MM.1S (cell line): Measurements from ENCODE around the gene CDH22.

Experiments used
- DNase-seq: peaks from one replicate; pipeline ENCODE4 v3.0.0-alpha.2; 2015
- H2AFZ ChIP-seq: fragments of 300-600 bp; sonication (generic); 2 replicates; pipeline ENCODE4 v1.6.0; 2016; ENCODE audit warnings: antibody characterized with exemption, low read length
- H3F3A ChIP-seq: fragments of 300-600 bp; sonication (generic); 2 replicates; pipeline ENCODE4 v1.6.1; 2016; ENCODE audit warnings: mild to moderate bottlenecking, antibody characterized with exemption, low read length, moderate library complexity, mixed read lengths; ENCODE audit not compliant: insufficient read depth
- H3K27ac ChIP-seq: fragments of 300-600 bp; sonication (generic); 2 replicates; pipeline ENCODE4 v1.5.1; 2016; ENCODE audit warnings: mild to moderate bottlenecking, low read length
- H3K27me3 ChIP-seq: fragments of 300-600 bp; sonication (generic); replicated peaks from 2 replicates; pipeline ENCODE4 v1.6.0; 2016; ENCODE audit warnings: low read length; ENCODE audit not compliant: insufficient read depth
- H3K36me3 ChIP-seq: fragments of 300-600 bp; sonication (generic); replicated peaks from 2 replicates; pipeline ENCODE4 v1.6.1; 2016; ENCODE audit warnings: mild to moderate bottlenecking, low read length, mixed read lengths; ENCODE audit not compliant: insufficient read depth
- H3K4me1 ChIP-seq: fragments of 300-600 bp; sonication (generic); 2 replicates; pipeline ENCODE4 v1.6.1; 2016; ENCODE audit warnings: low read length, mixed read lengths
- H3K4me2 ChIP-seq: fragments of 300-600 bp; sonication (generic); 2 replicates; pipeline ENCODE4 v1.6.0; 2016; ENCODE audit warnings: low read depth, low read length
- H3K4me3 ChIP-seq: fragments of 300-600 bp; sonication (generic); 2 replicates; pipeline ENCODE4 v1.5.1; 2016; ENCODE audit warnings: low read length, mixed read lengths
- H3K79me2 ChIP-seq: fragments of 300-600 bp; sonication (generic); 2 replicates; pipeline ENCODE4 v1.6.1; 2016; ENCODE audit warnings: mixed run types, low read length, mixed read lengths
- H3K9ac ChIP-seq: fragments of 300-600 bp; sonication (generic); 2 replicates; pipeline ENCODE4 v1.6.1; 2016; ENCODE audit warnings: low read length, mixed read lengths
- H3K9me2 ChIP-seq: fragments of 300-600 bp; sonication (generic); replicated peaks from 2 replicates; pipeline ENCODE4 v1.6.1; 2016; ENCODE audit warnings: mild to moderate bottlenecking, low read length, mixed read lengths; ENCODE audit not compliant: insufficient read depth
- H3K9me3 ChIP-seq: fragments of 300-600 bp; sonication (generic); replicated peaks from 2 replicates; pipeline ENCODE4 v1.6.1; 2016; ENCODE audit warnings: mild to moderate bottlenecking, low read length, mixed read lengths; ENCODE audit not compliant: insufficient read depth
- H4K20me1 ChIP-seq: fragments of 300-600 bp; sonication (generic); 2 replicates; pipeline ENCODE4 v1.6.1; 2016; ENCODE audit warnings: mild to moderate bottlenecking, low read length, moderate library complexity, mixed read lengths; ENCODE audit not compliant: insufficient read depth
- EZH2 ChIP-seq: fragments of 300-600 bp; sonication (generic); optimal IDR thresholded peaks from 2 replicates; pipeline ENCODE3; 2017; ENCODE audit warnings: low read depth, mild to moderate bottlenecking, antibody characterized with exemption, low read length, mixed read lengths
- EZH2phosphoT487 ChIP-seq: fragments of 300-600 bp; sonication (generic); IDR thresholded peaks from 2 replicates; pipeline ENCODE4 v1.6.1; 2018; ENCODE audit warnings: antibody characterized with exemption, low read length
- TF ChIP-seq, protein P1 (sequence below): fragments of 300-600 bp; sonication (generic); IDR thresholded peaks from 2 replicates; pipeline ENCODE4 v1.5.1; 2016; ENCODE audit warnings: antibody characterized with exemption, low read length, mixed read lengths

The CDH22 gene

GRCh38 chr20:46172455-46172854 lies 135.8 kb downstream of the CDH22 start:
- Histone ChIP-seq H3K79me2 (no peaks in the 10 kb centered on the region), H3K9me3 (no peaks in the 10 kb centered on the region), H3K27ac (no peak overlapping the region), H3K4me1 (no peaks in the 10 kb centered on the region), H4K20me1 (no peaks in the 10 kb centered on the region), H3K9ac (no peak overlapping the region), H3K27me3 (peaks cover 93% of the 10 kb centered on the region), H3K4me3 (no peak overlapping the region), H3F3A (no peaks in the 10 kb centered on the region), H2AFZ (no peak overlapping the region), H3K9me2 (no peaks in the 10 kb centered on the region), H3K4me2 (no peak overlapping the region), H3K36me3 (no peaks in the 10 kb centered on the region)
- no peak for DNase-seq
- TF ChIP-seq EZH2: no peak
- TF ChIP-seq EZH2phosphoT487: no peak
- TF ChIP-seq, protein P1, sequence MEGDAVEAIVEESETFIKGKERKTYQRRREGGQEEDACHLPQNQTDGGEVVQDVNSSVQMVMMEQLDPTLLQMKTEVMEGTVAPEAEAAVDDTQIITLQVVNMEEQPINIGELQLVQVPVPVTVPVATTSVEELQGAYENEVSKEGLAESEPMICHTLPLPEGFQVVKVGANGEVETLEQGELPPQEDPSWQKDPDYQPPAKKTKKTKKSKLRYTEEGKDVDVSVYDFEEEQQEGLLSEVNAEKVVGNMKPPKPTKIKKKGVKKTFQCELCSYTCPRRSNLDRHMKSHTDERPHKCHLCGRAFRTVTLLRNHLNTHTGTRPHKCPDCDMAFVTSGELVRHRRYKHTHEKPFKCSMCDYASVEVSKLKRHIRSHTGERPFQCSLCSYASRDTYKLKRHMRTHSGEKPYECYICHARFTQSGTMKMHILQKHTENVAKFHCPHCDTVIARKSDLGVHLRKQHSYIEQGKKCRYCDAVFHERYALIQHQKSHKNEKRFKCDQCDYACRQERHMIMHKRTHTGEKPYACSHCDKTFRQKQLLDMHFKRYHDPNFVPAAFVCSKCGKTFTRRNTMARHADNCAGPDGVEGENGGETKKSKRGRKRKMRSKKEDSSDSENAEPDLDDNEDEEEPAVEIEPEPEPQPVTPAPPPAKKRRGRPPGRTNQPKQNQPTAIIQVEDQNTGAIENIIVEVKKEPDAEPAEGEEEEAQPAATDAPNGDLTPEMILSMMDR: no peak

GRCh38 chr20:46171909-46172308 lies 136.4 kb downstream of the CDH22 start:
- peaks cover 93% of the 10 kb centered on the region for H3K27me3 ChIP-seq
- DNase-seq: no peak
- H3F3A ChIP-seq: no peaks in the 10 kb centered on the region
- no peaks in the 10 kb centered on the region for H3K4me1 ChIP-seq
- no peak overlapping the region for H3K4me3 ChIP-seq
- no peaks in the 10 kb centered on the region for H3K36me3 ChIP-seq
- no peak overlapping the region for H3K9ac ChIP-seq
- TF ChIP-seq EZH2phosphoT487: no peak
- no peak for TF ChIP-seq EZH2
- TF ChIP-seq, protein P1: no peak
- no peaks in the 10 kb centered on the region for H4K20me1 ChIP-seq
- H3K4me2 ChIP-seq: no peak overlapping the region
- H3K27ac ChIP-seq: no peak overlapping the region
- H3K79me2 ChIP-seq: no peaks in the 10 kb centered on the region
- H2AFZ ChIP-seq: no peak overlapping the region
- no peaks in the 10 kb centered on the region for H3K9me2 ChIP-seq
- no peaks in the 10 kb centered on the region for H3K9me3 ChIP-seq

DNA sequence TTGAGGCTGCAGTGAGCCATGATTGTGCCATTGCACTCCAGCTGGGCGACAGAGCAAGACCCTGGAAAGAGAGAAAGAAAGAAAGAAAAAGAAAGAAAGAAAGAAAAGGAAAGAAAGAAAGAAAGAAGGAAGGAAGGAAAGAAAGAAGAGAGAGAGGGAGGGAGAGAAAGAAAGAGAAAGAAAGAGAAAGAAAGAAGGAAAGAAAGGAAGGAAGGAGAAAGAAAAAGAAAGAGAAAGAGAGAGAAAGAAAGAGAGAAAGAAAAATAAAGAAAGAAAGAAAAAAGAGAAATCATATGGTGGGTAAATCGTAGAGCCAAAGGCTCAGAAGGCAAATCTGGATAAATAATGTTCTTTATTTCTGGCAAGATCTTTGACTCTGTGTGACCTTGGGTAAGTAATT lies 136.8 kb downstream of the CDH22 start:
- no peak overlapping the region for H2AFZ ChIP-seq
- TF ChIP-seq, protein P1: no peak
- no peak for TF ChIP-seq EZH2phosphoT487
- no peak for TF ChIP-seq EZH2
- H3K27ac ChIP-seq: no peak overlapping the region
- DNase-seq: no peak
- H3K9me2 ChIP-seq: no peaks in the 10 kb centered on the region
- H4K20me1 ChIP-seq: no peaks in the 10 kb centered on the region
- H3K4me2 ChIP-seq: no peak overlapping the region
- H3K4me1 ChIP-seq: no peaks in the 10 kb centered on the region
- H3K9me3 ChIP-seq: no peaks in the 10 kb centered on the region
- H3K79me2 ChIP-seq: no peaks in the 10 kb centered on the region
- no peaks in the 10 kb centered on the region for H3K36me3 ChIP-seq
- H3F3A ChIP-seq: no peaks in the 10 kb centered on the region
- H3K27me3 ChIP-seq: peaks cover 93% of the 10 kb centered on the region
- no peak overlapping the region for H3K9ac ChIP-seq
- no peak overlapping the region for H3K4me3 ChIP-seq
